Keratinocyte (primary cell): Measurements from ENCODE around the gene MAPT. TPM values are rescaled to one million over a fixed set of nuclear protein-coding genes. Genes with fewer than 3 reads are reported as not detected.

ENCODE experiments used
- DNase-seq: peaks from one replicate; pipeline ENCODE4 v3.0.0-alpha.2; 2011; ENCODE audit warnings: low read depth, missing footprints, low spot score
- FAIRE-seq: peaks from 2 replicates; lab custom pipeline; 2011; peaks lifted over from hg19 to GRCh38; lab: Jason Lieb, UNC
- H2AFZ ChIP-seq: 2 replicates; pipeline ENCODE4 v1.6.0; 2012; ENCODE audit warnings: low read length, control low read depth, inconsistent platforms; ENCODE audit not compliant: control insufficient read depth
- H3K27ac ChIP-seq: 2 replicates; pipeline ENCODE4 v1.5.1; 2011; ENCODE audit warnings: low read length; ENCODE audit not compliant: control insufficient read depth, insufficient read depth
- H3K27me3 ChIP-seq: 3 replicates; pipeline ENCODE4 v1.6.0; 2011; ENCODE audit warnings: low read length; ENCODE audit not compliant: control insufficient read depth, insufficient read depth; ENCODE audit errors: extremely low read depth
- H3K36me3 ChIP-seq, 2 experiments: 2 replicates in 1 of 2; 3 replicates in 1 of 2; pipeline ENCODE4 v1.5.1; 2011; ENCODE audit warnings: low read length in 2 of 2, mild to moderate bottlenecking in 1 of 2; ENCODE audit not compliant: control insufficient read depth in 2 of 2, insufficient read depth in 2 of 2; ENCODE audit errors: extremely low read depth in 1 of 2
- H3K4me1 ChIP-seq: 3 replicates; pipeline ENCODE4 v1.5.1; 2011; ENCODE audit warnings: low read length; ENCODE audit not compliant: control insufficient read depth, insufficient read depth; ENCODE audit errors: extremely low read depth
- H3K4me2 ChIP-seq: 3 replicates; pipeline ENCODE4 v1.6.0; 2011; ENCODE audit warnings: low read depth, low read length; ENCODE audit not compliant: control insufficient read depth, insufficient read depth; ENCODE audit errors: extremely low read depth
- H3K4me3 ChIP-seq, 3 experiments: fragments of 200-600 bp in 1 of 3; sonication (generic) in 1 of 3; 2 replicates in 2 of 3; 3 replicates in 1 of 3; pipeline ENCODE4 v1.5.1; 2011 to 2016; ENCODE audit warnings: low read length in 3 of 3, mild to moderate bottlenecking in 3 of 3, control low read depth in 2 of 3, inconsistent platforms in 1 of 3, low read depth in 1 of 3, mixed read lengths in 1 of 3, mixed run types in 1 of 3, moderate library complexity in 1 of 3; ENCODE audit not compliant: control insufficient read depth in 2 of 3, insufficient read depth in 2 of 3; ENCODE audit errors: extremely low read depth in 1 of 3
- H3K79me2 ChIP-seq: 2 replicates; pipeline ENCODE4 v1.6.0; 2012; ENCODE audit warnings: low read length; ENCODE audit not compliant: control insufficient read depth, insufficient read depth
- H3K9ac ChIP-seq: 3 replicates; pipeline ENCODE4 v1.6.0; 2011; ENCODE audit warnings: low read length; ENCODE audit not compliant: control insufficient read depth, insufficient read depth; ENCODE audit errors: extremely low read depth
- H3K9me1 ChIP-seq: 3 replicates; pipeline ENCODE4 v1.6.0; 2011; ENCODE audit warnings: low read length; ENCODE audit not compliant: control insufficient read depth, insufficient read depth; ENCODE audit errors: extremely low read depth
- H3K9me3 ChIP-seq: 2 replicates; pipeline ENCODE4 v1.5.1; 2012; ENCODE audit warnings: low read depth, low read length; ENCODE audit not compliant: control insufficient read depth
- H4K20me1 ChIP-seq: 3 replicates; pipeline ENCODE4 v1.6.0; 2011; ENCODE audit warnings: low read length; ENCODE audit not compliant: control insufficient read depth, insufficient read depth; ENCODE audit errors: extremely low read depth
- CTCF ChIP-seq, 3 experiments: IDR thresholded peaks in 1 of 3; conservative IDR thresholded peaks in 1 of 3; optimal IDR thresholded peaks in 1 of 3; 2 replicates in 2 of 3; 3 replicates in 1 of 3; pipeline versions ENCODE3 to v1.5.1; 2011; ENCODE audit warnings: low read length in 3 of 3, mild to moderate bottlenecking in 3 of 3, moderate library complexity in 2 of 3, control low read depth in 1 of 3, inconsistent platforms in 1 of 3; ENCODE audit not compliant: insufficient read depth in 2 of 3; ENCODE audit errors: extremely low read depth in 1 of 3
- EZH2 ChIP-seq: IDR thresholded peaks from one replicate; pipeline ENCODE4 v1.6.1; 2012; ENCODE audit warnings: inconsistent platforms, mild to moderate bottlenecking, low read length, moderate library complexity
- dilution Hi-C: fragments of 300-500 bp; cut with MboI; formaldehyde crosslinking; loops from one replicate; pipeline ENCODE4 v1.7.0; 2020; ENCODE audit warnings: low sequenced_read_pairs; ENCODE audit not compliant: extremely low pct_ligation_motif_present
- polyA plus RNA-seq, 5 experiments: library from polyadenylated mRNA; depleted of rRNA in 3 of 5; stranded (reverse) in 3 of 5; stranded (forward) in 1 of 5; unstranded in 1 of 5; fragments of >200 nt; gene quantifications; 1 replicate in 1 of 5; 2 replicates in 3 of 5; 3 replicates in 1 of 5; pipeline versions ENCODE4 v1.2.1 to v1.2.3, GENCODE V29; 2011 to 2012; ENCODE audit warnings: missing spikeins in 2 of 5, low read depth in 1 of 5, low replicate concordance in 1 of 5

The MAPT gene
- polyA plus RNA-seq, 1 donor (not counting 4 experiments of a cell fraction or from before 2014, with no cell fraction given), result 0.08 TPM

GRCh38 chr17:45968732-45969131 lies 74.4 kb downstream of the MAPT start:
- H3K27me3 ChIP-seq, result peaks cover 58% of the 10 kb centered on the region
- no peak overlapping the region for H3K4me3 ChIP-seq
- no peak for TF ChIP-seq CTCF (optimal IDR thresholded peaks at IDR 0.05 in 1 of 3, IDR thresholded peaks at IDR 0.05 in 1 of 3, conservative IDR thresholded peaks at IDR 0.05 in 1 of 3; ENCODE audit: extremely low read depth in 1 of 3, insufficient read depth in 2 of 3, low read length in 3 of 3)
- no peak for TF ChIP-seq EZH2
- no peak overlapping the region for H3K4me2 ChIP-seq
- H3K9ac ChIP-seq, result no peak overlapping the region
- no peaks in the 10 kb centered on the region for H3K9me1 ChIP-seq
- dilution Hi-C loops, result no loop called here
- no peaks in the 10 kb centered on the region for H3K9me3 ChIP-seq
- no peaks in the 10 kb centered on the region for H3K4me1 ChIP-seq
- FAIRE-seq (no peak), DNase-seq (no peak)
- no peaks in the 10 kb centered on the region for H4K20me1 ChIP-seq
- no peaks in the 10 kb centered on the region for H3K36me3 ChIP-seq
- H2AFZ ChIP-seq, result no peak overlapping the region
- no peak overlapping the region for H3K27ac ChIP-seq
- H3K79me2 ChIP-seq, result no peaks in the 10 kb centered on the region

- no peak overlapping the region for H3K9ac ChIP-seq
- H3K36me3 ChIP-seq, result no peaks in the 10 kb centered on the region
- H3K79me2 ChIP-seq, result no peaks in the 10 kb centered on the region
- no peaks in the 10 kb centered on the region for H4K20me1 ChIP-seq
- TF ChIP-seq CTCF (optimal IDR thresholded peaks at IDR 0.05 in 1 of 3, IDR thresholded peaks at IDR 0.05 in 1 of 3, conservative IDR thresholded peaks at IDR 0.05 in 1 of 3; ENCODE audit: extremely low read depth in 1 of 3, insufficient read depth in 2 of 3, low read length in 3 of 3) (no peak), EZH2 (no peak)
- no peaks in the 10 kb centered on the region for H3K9me3 ChIP-seq
- no peak for FAIRE-seq
- H2AFZ ChIP-seq, result no peak overlapping the region
- dilution Hi-C loops, result no loop called here
- peaks cover 66% of the 10 kb centered on the region for H3K27me3 ChIP-seq
- H3K4me1 ChIP-seq, result no peaks in the 10 kb centered on the region
- no peak overlapping the region for H3K4me3 ChIP-seq
- H3K9me1 ChIP-seq, result no peaks in the 10 kb centered on the region
- no peak for DNase-seq
- H3K4me2 ChIP-seq, result no peak overlapping the region
- H3K27ac ChIP-seq, result no peak overlapping the region
Observed at GRCh38 chr17:45969726-45970125, 75.4 kb downstream of the MAPT start.
